ENCODE data around the gene FAM161B.
A peak's percentile ranks its signal among the peaks of the same experiment; 100 is the strongest.
"Not testable (repeated sequence)": the region's sequence is repeated elsewhere in the genome, so short reads cannot be mapped to it uniquely, and the experiment has no call there.

FAM161B gene

GRCh38 chr14:73942180-73942579 is 7.7 kb downstream of the FAM161B start:
- no peak for DNase-seq

GRCh38 chr14:73937012-73937411 is 12.9 kb downstream of the FAM161B start:
- DNase-seq: no peak

DNA sequence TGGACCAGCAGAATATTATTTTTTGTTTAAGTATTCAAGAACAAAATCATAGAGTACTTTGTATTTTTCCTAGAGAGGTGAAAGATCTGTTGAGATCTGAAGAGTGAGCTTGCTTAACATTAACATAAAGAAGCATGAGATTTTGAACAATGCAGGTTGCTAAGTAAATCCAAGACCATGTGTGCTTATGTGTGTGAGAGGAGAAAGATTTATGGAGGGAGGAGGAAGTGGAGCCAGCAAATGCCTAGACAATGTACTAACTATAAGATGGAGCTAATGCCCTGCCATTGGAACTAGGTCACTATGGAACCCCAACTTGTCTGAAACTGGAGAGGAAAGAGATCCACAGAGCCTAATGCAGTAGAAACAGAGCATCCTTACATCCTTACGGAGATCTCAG is 13.3 kb downstream of the FAM161B start:
- no peak for DNase-seq

DNA sequence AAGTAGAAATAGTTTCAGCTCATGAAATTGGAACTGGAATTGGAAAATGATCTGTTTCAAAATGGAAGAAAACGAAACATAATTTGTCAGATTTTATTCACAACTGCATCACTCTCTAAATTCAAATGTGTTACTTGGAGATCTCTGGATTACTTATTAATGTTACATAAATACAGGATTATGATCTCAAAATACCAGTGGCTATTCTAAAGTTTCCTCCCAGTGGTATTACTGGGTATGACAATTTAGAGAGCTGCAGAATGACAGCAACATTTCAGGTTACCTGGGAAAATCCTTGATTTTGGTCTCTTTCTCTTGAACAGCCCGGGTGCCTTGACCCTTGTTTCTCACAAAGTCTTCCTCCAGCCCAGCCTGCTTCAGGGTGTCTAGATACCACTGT is 14.2 kb downstream of the FAM161B start:
- no peak for DNase-seq

DNA sequence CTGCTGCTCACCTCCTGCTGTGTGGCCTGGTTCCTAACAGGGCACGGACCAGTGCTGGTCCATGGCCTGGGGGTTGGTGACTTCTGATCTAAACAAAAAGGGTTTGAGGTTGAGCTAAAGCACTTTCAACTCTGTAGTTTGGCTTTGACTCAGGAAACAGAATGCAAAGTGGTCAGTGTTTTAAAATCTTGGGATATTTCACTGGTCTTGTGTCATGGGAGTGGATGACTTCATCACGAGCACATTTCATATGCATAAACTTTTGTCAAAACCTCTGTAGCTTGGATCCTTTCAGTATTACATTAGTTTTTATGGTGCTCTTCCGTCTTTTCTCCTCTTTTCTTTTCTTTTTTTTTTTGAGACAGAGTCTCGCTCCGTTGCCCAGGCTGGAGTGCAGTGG is 25.6 kb downstream of the FAM161B start:
- DNase-seq: no peak

- DNase-seq: not testable (repeated sequence)
These were observed 30.4 kb downstream of the FAM161B start for GRCh38 chr14:73919457-73919856.

GRCh38 chr14:73916324-73916723 is 33.6 kb downstream of the FAM161B start:
- DNase-seq: no peak

GRCh38 chr14:73913256-73913655 is 36.6 kb downstream of the FAM161B start:
- no peak for DNase-seq

GRCh38 chr14:73909681-73910080 is 40.2 kb downstream of the FAM161B start:
- DNase-seq: no peak

- DNase-seq: no peak
These were observed 46.9 kb downstream of the FAM161B start for GRCh38 chr14:73903028-73903427.

- DNase-seq: no peak
These were observed 53.4 kb downstream of the FAM161B start for GRCh38 chr14:73896521-73896920.

GRCh38 chr14:73895939-73896338 is 54.0 kb downstream of the FAM161B start:
- DNase-seq: no peak

- DNase-seq: not testable (repeated sequence)
These were observed 55.7 kb downstream of the FAM161B start for GRCh38 chr14:73894180-73894687.

DNA sequence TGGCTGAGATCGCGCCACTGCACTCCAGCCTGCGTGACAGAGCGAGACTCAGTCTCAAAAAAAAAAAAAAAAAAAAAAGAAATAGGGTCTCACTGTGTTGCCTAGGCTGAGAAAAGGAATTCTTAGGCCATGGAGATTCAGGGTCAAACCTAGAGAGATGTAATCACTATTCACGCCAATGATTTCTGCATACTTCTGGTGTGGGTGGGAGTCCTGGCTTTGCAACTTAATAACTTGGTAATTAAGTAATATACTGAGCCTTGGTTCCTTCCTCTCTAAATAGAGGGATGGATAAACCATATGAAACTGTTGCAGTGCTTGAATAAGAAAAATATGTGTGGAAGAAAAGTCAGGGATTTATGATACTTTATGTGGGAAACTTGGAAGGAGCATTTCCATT is 60.5 kb downstream of the FAM161B start:
- no peak for DNase-seq

- DNase-seq: no peak
These were observed 60.9 kb downstream of the FAM161B start for GRCh38 chr14:73888971-73889370.

DNA sequence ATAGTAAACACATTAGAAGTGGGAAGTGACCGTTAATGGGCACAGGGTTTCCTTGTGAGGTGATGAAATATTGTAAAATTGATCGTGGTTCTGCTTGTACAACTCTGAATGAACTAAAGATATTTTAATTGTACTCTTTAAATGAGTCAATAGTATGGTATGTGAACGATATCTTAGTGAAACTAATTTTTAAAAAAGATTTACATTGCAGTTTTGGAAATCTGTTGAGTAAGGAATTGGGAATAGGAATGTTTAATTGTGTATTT is 61.5 kb downstream of the FAM161B start:
- no peak for DNase-seq

- DNase-seq: no peak
These were observed 62.0 kb downstream of the FAM161B start for GRCh38 chr14:73887694-73888459.

DNA sequence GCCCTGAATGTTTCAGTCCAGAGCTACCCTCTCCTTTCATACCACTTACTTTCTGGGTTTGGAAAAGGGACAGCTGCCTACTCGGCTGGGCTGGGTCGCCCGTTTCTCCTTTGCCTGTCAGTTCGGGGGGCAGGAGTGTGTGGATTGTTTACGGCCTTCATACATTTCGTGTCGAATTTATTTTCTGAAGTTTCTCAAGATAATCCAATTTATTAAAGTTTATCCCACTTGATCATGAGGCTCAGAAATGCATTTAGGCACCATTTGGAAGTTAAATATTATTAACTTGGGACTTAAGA is 62.6 kb downstream of the FAM161B start:
- no peak for DNase-seq

DNA sequence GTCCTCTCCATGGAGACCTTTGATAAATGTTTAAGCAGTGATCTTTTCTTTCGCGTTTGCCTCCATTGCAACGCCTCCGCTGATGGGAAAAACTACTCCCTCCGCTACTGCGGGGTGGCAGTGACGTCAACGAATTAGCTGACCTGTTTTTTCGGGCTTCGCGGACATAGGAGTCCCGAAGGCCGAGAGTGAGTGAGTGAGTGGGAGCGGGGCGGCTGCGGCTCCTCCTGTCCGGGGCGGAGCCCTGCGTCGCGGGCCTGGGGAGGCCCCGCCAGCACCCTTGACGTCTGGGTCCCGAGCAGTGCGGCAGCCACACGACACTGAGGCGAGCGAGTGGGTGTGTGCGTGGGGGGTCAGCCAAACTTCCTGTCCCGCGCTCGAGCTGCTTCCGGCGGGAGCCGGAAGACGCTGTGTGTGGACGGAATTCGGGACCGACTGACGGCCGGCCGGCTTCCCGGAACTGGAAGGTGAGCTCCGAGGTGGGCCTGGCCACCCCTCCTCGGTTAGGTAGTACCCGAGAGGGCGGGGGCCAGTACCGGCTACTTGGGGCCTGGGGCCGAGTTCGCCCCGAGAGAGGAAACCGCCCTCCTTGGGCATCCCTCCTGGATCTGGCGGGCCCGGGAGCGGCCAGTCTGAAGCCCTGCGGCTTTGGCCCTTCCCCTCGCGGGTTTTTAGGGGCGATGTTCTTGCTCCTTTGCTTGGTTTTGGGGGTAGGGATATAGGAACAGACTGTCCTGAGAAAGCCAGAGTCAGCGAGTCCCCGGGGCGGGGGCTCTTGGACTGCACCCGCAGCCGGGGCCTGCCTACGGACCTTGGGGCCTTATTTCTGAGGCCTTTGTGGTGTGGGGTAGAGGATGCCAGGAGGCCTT is 63.2 kb downstream of the FAM161B start, which contains the start of gene ZNF410:
Gene ZNF410 (plus strand): TSS at position 411 of the 869 bp plus-strand sequence. CDS start 5,317 bp downstream, outside the sequence.
- peak; percentile 68 to 75 for DNase-seq

GRCh38 chr14:73884438-73885190 is 65.3 kb downstream of the FAM161B start:
- DNase-seq: no peak

Data from bone marrow (tissue), 2 donors.